Endodermal cell (in vitro differentiated cells): ENCODE results near the gene GGPS1. TPM values are rescaled to one million over a fixed set of nuclear protein-coding genes. Genes with fewer than 3 reads are reported as not detected.
A peak's percentile ranks its signal among the peaks of the same experiment; 100 is the strongest.

ENCODE experiments used
- DNase-seq: peaks from one replicate; pipeline ENCODE4 v3.0.0-alpha.2; 2017
- H3K27ac ChIP-seq: 2 replicates; pipeline ENCODE4 v1.5.1; 2013; ENCODE audit warnings: mild to moderate bottlenecking, low read depth, low read length, moderate library complexity
- H3K27me3 ChIP-seq: 2 replicates; pipeline ENCODE4 v1.6.1; 2013; ENCODE audit warnings: mild to moderate bottlenecking, low read length, moderate library complexity; ENCODE audit not compliant: insufficient read depth, control insufficient read depth, poor library complexity, severe bottlenecking
- H3K36me3 ChIP-seq: 2 replicates; pipeline ENCODE4 v1.7.0; 2013; ENCODE audit warnings: mild to moderate bottlenecking, low read length, moderate library complexity; ENCODE audit not compliant: control insufficient read depth, insufficient read depth
- H3K4me1 ChIP-seq: one replicate; pipeline ENCODE4 v1.7.0; 2013; ENCODE audit warnings: low read length; ENCODE audit not compliant: control insufficient read depth, insufficient read depth
- H3K4me3 ChIP-seq: 2 replicates; pipeline ENCODE4 v1.5.1; 2013; ENCODE audit warnings: mild to moderate bottlenecking, low read length, moderate library complexity
- H3K9ac ChIP-seq: 2 replicates; pipeline ENCODE4 v1.6.1; 2013; ENCODE audit warnings: mild to moderate bottlenecking, low read length, moderate library complexity; ENCODE audit not compliant: poor library complexity, severe bottlenecking; ENCODE audit errors: extremely low read depth
- H3K9me3 ChIP-seq: 2 replicates; pipeline ENCODE4 v1.6.1; 2013; ENCODE audit warnings: mild to moderate bottlenecking, low read length, moderate library complexity; ENCODE audit not compliant: control insufficient read depth
- H3K27ac Mint-ChIP-seq: 2 replicates; pipeline ENCODE4 v1.8.0; 2020; ENCODE audit warnings: mixed read lengths
- H3K27me3 Mint-ChIP-seq: 2 replicates; pipeline ENCODE4 v1.8.0; 2021; ENCODE audit warnings: mild to moderate bottlenecking, mixed read lengths; ENCODE audit not compliant: insufficient read depth
- H3K36me3 Mint-ChIP-seq: 2 replicates; pipeline ENCODE4 v1.8.0; 2020; ENCODE audit warnings: low read depth, mixed read lengths
- H3K4me1 Mint-ChIP-seq: 2 replicates; pipeline ENCODE4 v1.8.0; 2020; ENCODE audit warnings: mixed read lengths
- H3K4me3 Mint-ChIP-seq: 2 replicates; pipeline ENCODE4 v1.8.0; 2020; ENCODE audit warnings: mild to moderate bottlenecking, moderate library complexity, mixed read lengths
- H3K9me3 Mint-ChIP-seq: 2 replicates; pipeline ENCODE4 v1.8.0; 2020; ENCODE audit warnings: mild to moderate bottlenecking, mixed read lengths
- CTCF ChIP-seq: fragments of 200-600 bp; sonication (generic); conservative IDR thresholded peaks from 2 replicates; pipeline ENCODE4 v1.5.0; 2021; ENCODE audit warnings: antibody characterized with exemption, mild to moderate bottlenecking
- WGBS, 2 experiments: methylation state at CpG; one replicate each; pipeline versions ENCODE4 v1.1.5 to v1.1.7; 2013; ENCODE audit warnings: missing lambda C conversion rate in 2 of 2, mixed read lengths in 1 of 2; ENCODE audit not compliant: insufficient coverage in 1 of 2, insufficient read length in 1 of 2; 5-methylcytosine and 5-hydroxymethylcytosine counted together
- long read RNA-seq, 4 experiments: library from polyadenylated mRNA in 2 of 4; library from RNA in 1 of 4; library from capped mRNA in 1 of 4; stranded (forward) in 3 of 4; unstranded in 1 of 4; transcript quantifications; one replicate each; pipeline ENCODE4 v2.0.0, GENCODE V29; 2020 to 2021; ENCODE audit warnings: inconsistent platforms in 1 of 4
- polyA plus RNA-seq, 2 experiments: library from polyadenylated mRNA; stranded (reverse); fragments of 50-300 nt; gene quantifications; one replicate each; pipeline ENCODE4 v1.2.3, GENCODE V29; 2013
- total RNA-seq, 2 donors: library from RNA; stranded (reverse); fragmentation: NEBNext Ultra II Directional in 1 of 2; extraction: Animal tissue kit (Norgen Biotek cat#: 25700) in 1 of 2; gene quantifications; 2 replicates in 1 of 2; 3 replicates in 1 of 2; pipeline ENCODE4 v1.2.1, GENCODE V29; 2021

GGPS1 gene
- total RNA-seq: 10 to 100 TPM; 56.3 to 64.6 TPM
- polyA plus RNA-seq (2013, experiment 1 of 2): 46.3 TPM
- polyA plus RNA-seq (2013, experiment 2 of 2): 40.2 TPM
- long read RNA-seq, experiment 1, transcript GGPS1-201 (4 exons, 2,895 nt): major isoform, 22 of 26 reads
- long read RNA-seq, experiment 1, partial matches to known transcripts: 0 of 26 reads
- long read RNA-seq, experiment 1, other reads (novel, unspliced or antisense): 1 of 26 reads
- long read RNA-seq, experiment 2, transcript GGPS1-201 (4 exons, 2,895 nt): major isoform, 107 of 120 reads
- long read RNA-seq, experiment 2, transcript GGPS1-203 (3 exons, 1,407 nt): minor isoform, 6 of 120 reads
- long read RNA-seq, experiment 2, partial matches to known transcripts: 3 of 120 reads
- long read RNA-seq, experiment 2, other reads (novel, unspliced or antisense): 4 of 120 reads
- long read RNA-seq, experiment 3, transcript GGPS1-203 (3 exons, 1,407 nt): minor isoform, 15 of 208 reads
- long read RNA-seq, experiment 3, transcript GGPS1-201 (4 exons, 2,895 nt): major isoform, 187 of 208 reads
- long read RNA-seq, experiment 3, partial matches to known transcripts: 0 of 208 reads
- long read RNA-seq, experiment 3, other reads (novel, unspliced or antisense): 4 of 208 reads
- long read RNA-seq, experiment 4, transcript GGPS1-203 (3 exons, 1,407 nt): minor isoform, 12 of 159 reads
- long read RNA-seq, experiment 4, transcript GGPS1-201 (4 exons, 2,895 nt): major isoform, 143 of 159 reads
- long read RNA-seq, experiment 4, partial matches to known transcripts: 0 of 159 reads
- long read RNA-seq, experiment 4, other reads (novel, unspliced or antisense): 4 of 159 reads

GRCh38 chr1:235328271-235329138 lies at the start of gene GGPS1:
Gene GGPS1 (plus strand): TSS chr1:235328570. CDS start chr1:235335265, 6,695 bp downstream.
- no peaks in the 10 kb centered on the region for H3K27me3 Mint-ChIP-seq
- peak; percentile 99 for DNase-seq
- TF ChIP-seq CTCF: peak; percentile 41
- peaks cover 29% of the 10 kb centered on the region for H3K36me3 ChIP-seq
- H3K9me3 ChIP-seq: no peaks in the 10 kb centered on the region
- no peak within 1 kb of the TSS for H3K4me3 Mint-ChIP-seq
- peak within 1 kb of the TSS; percentile 100 for H3K4me3 ChIP-seq
- H3K36me3 Mint-ChIP-seq: peaks cover 26% of the 10 kb centered on the region
- no peaks in the 10 kb centered on the region for H3K9me3 Mint-ChIP-seq
- H3K9ac ChIP-seq: peak within 1 kb of the TSS; percentile 91
- peaks cover 4% of the 10 kb centered on the region for H3K4me1 ChIP-seq
- 0% methylated on average over 29 to 54 of the region's 54 CpGs for WGBS, 2 experiments
- peaks cover 31% of the 10 kb centered on the region for H3K4me1 Mint-ChIP-seq
- H3K27ac ChIP-seq: peak within 1 kb of the TSS; percentile 98
- H3K27me3 ChIP-seq: no peaks in the 10 kb centered on the region
- H3K27ac Mint-ChIP-seq: peak within 1 kb of the TSS; percentile 88

- Mint-ChIP-seq H3K4me1 (peaks cover 50% of the 10 kb centered on the region), H3K36me3 (no peaks in the 10 kb centered on the region), H3K4me3 (peak overlapping the region; percentile 9), H3K27ac (peak overlapping the region; percentile 83), H3K27me3 (no peaks in the 10 kb centered on the region), H3K9me3 (no peaks in the 10 kb centered on the region)
- H3K36me3 ChIP-seq: no peaks in the 10 kb centered on the region
- H3K27me3 ChIP-seq: no peaks in the 10 kb centered on the region
- no peak for DNase-seq
- H3K4me1 ChIP-seq: peaks cover 10% of the 10 kb centered on the region
- H3K9ac ChIP-seq: no peak overlapping the region
- peak overlapping the region; percentile 68 for H3K4me3 ChIP-seq
- no peaks in the 10 kb centered on the region for H3K9me3 ChIP-seq
- no peak overlapping the region for H3K27ac ChIP-seq
- TF ChIP-seq CTCF: no peak
- 47% methylated on average over 5 of the region's 5 CpGs; no CpG with 5 or more reads in 1 of the 2 experiments for WGBS, 2 experiments
Observed at GRCh38 chr1:235278915-235279292, 49.5 kb upstream of the GGPS1 start.

GRCh38 chr1:235279694-235280093 lies 48.7 kb upstream of the GGPS1 start:
- Histone ChIP-seq H3K27me3 (no peaks in the 10 kb centered on the region), H3K27ac (no peak overlapping the region), H3K4me3 (peak overlapping the region; percentile 68), H3K9me3 (no peaks in the 10 kb centered on the region), H3K36me3 (no peaks in the 10 kb centered on the region), H3K4me1 (peaks cover 10% of the 10 kb centered on the region), H3K9ac (no peak overlapping the region)
- WGBS, 2 experiments: 77 to 80% methylated on average over 3 to 5 of the region's 5 CpGs
- Mint-ChIP-seq H3K4me3 (no peak overlapping the region), H3K4me1 (peaks cover 50% of the 10 kb centered on the region), H3K9me3 (no peaks in the 10 kb centered on the region), H3K36me3 (no peaks in the 10 kb centered on the region), H3K27me3 (no peaks in the 10 kb centered on the region), H3K27ac (peak overlapping the region; percentile 22)
- TF ChIP-seq CTCF: no peak
- DNase-seq: no peak
